GM12891 (cell line): ENCODE measurements around the gene MALSU1.

ENCODE experiments used
- POLR2A ChIP-seq: IDR thresholded peaks from 2 replicates; pipeline ENCODE4 v1.6.1; 2011; ENCODE audit warnings: low read depth, low read length, control low read depth
- POLR2AphosphoS5 ChIP-seq: IDR thresholded peaks from 2 replicates; pipeline ENCODE4 v1.6.1; 2011; ENCODE audit warnings: low read depth, low read length, control low read depth
- POU2F2 ChIP-seq: IDR thresholded peaks from 2 replicates; pipeline ENCODE4 v1.6.1; 2011; ENCODE audit warnings: low read depth, mild to moderate bottlenecking, control low read depth, low read length, moderate library complexity
- SPI1 ChIP-seq: IDR thresholded peaks from 2 replicates; pipeline ENCODE4 v1.6.1; 2011; ENCODE audit warnings: low read depth, low read length, control low read depth
- TAF1 ChIP-seq: IDR thresholded peaks from 2 replicates; pipeline ENCODE4 v1.6.1; 2011; ENCODE audit warnings: low read depth, low read length, control low read depth

DNA sequence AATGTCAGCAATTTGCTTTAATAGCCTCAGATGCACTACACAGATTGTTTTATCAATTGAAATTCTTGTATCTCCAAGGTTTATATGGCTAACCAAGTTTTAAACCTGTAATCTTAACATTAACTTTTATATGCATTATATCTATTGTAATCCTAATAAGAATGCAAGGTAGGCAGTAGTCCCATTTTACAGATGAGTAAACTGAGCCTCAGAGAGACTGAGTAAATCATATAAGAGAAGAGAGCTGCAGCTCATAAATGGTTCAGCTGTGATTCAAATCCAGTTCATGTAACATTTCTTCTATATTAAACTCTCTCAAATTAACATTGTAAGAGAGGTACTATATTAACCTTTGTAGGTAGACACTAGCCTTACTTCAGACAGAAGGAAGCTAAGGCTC is 44.0 kb downstream of the MALSU1 start:
- no peak for TF ChIP-seq POLR2A
- no peak for TF ChIP-seq SPI1
- no peak for TF ChIP-seq POLR2AphosphoS5
- no peak for TF ChIP-seq TAF1
- TF ChIP-seq POU2F2 = no peak
